HG02938 (cell line): ENCODE results near the gene KIF12.
"Not testable (repeated sequence)": the region's sequence is repeated elsewhere in the genome, so short reads cannot be mapped to it uniquely, and the experiment has no call there.

Source experiments
- ATAC-seq: cut with Tn5 transposase; IDR thresholded peaks from one replicate; pipeline ENCODE4 v1.9.1; 2021; ENCODE audit warnings: mild to moderate bottlenecking, moderate library complexity; ENCODE audit not compliant: unreplicated experiment

KIF12 gene

GRCh38 chr9:114086009-114086408 lies 13.1 kb downstream of the KIF12 start:
- ATAC-seq = no peak

- ATAC-seq = no peak
These were observed 13.7 kb downstream of the KIF12 start for GRCh38 chr9:114085387-114085789.

- no peak for ATAC-seq
These were observed 14.6 kb downstream of the KIF12 start for GRCh38 chr9:114084282-114085073.

- ATAC-seq = no peak
These were observed 15.4 kb downstream of the KIF12 start for GRCh38 chr9:114083666-114084065.

GRCh38 chr9:114082763-114083412 lies 16.2 kb downstream of the KIF12 start:
- not testable (repeated sequence) for ATAC-seq

GRCh38 chr9:114082017-114082762 lies 16.9 kb downstream of the KIF12 start:
- peak; percentile 67 for ATAC-seq

GRCh38 chr9:114081441-114082016 lies 17.6 kb downstream of the KIF12 start:
- ATAC-seq = no peak

GRCh38 chr9:114080773-114081440 lies 18.2 kb downstream of the KIF12 start:
- no peak for ATAC-seq

- no peak for ATAC-seq
These were observed 18.8 kb downstream of the KIF12 start for GRCh38 chr9:114080195-114080772.

GRCh38 chr9:114078781-114079156 lies 20.3 kb downstream of the KIF12 start:
- ATAC-seq = no peak

GRCh38 chr9:114078021-114078780 lies 20.9 kb downstream of the KIF12 start, which contains the start of gene AMBP:
Gene AMBP (minus strand): TSS chr9:114078300. CDS start chr9:114078209, 91 bp downstream.
- ATAC-seq = no peak

GRCh38 chr9:114077162-114077837 lies 21.8 kb downstream of the KIF12 start:
- ATAC-seq = no peak

GRCh38 chr9:114076237-114077161 lies 22.6 kb downstream of the KIF12 start:
- ATAC-seq = no peak

- ATAC-seq = no peak
These were observed 23.5 kb downstream of the KIF12 start for GRCh38 chr9:114075602-114076001.

- no peak for ATAC-seq
These were observed 26.6 kb downstream of the KIF12 start for GRCh38 chr9:114072184-114073140.

- ATAC-seq = no peak
These were observed 27.8 kb downstream of the KIF12 start for GRCh38 chr9:114071197-114071795.
